ENCODE data around the gene RASIP1.

DNA sequence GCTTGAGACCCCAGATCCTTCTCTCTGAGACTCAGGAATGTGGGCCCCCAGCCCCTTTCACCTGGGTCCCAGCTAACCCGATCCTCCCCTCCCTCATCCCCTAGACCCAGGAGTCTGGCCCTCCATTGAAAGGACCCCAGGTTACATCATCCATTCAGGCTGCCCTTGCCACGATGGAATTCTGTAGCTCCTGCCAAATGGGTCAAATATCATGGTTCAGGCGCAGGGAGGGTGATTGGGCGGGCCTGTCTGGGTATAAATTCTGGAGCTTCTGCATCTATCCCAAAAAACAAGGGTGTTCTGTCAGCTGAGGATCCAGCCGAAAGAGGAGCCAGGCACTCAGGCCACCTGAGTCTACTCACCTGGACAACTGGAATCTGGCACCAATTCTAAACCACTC lies 15.4 kb upstream of the RASIP1 start:
- TF ChIP-seq, protein P1, sequence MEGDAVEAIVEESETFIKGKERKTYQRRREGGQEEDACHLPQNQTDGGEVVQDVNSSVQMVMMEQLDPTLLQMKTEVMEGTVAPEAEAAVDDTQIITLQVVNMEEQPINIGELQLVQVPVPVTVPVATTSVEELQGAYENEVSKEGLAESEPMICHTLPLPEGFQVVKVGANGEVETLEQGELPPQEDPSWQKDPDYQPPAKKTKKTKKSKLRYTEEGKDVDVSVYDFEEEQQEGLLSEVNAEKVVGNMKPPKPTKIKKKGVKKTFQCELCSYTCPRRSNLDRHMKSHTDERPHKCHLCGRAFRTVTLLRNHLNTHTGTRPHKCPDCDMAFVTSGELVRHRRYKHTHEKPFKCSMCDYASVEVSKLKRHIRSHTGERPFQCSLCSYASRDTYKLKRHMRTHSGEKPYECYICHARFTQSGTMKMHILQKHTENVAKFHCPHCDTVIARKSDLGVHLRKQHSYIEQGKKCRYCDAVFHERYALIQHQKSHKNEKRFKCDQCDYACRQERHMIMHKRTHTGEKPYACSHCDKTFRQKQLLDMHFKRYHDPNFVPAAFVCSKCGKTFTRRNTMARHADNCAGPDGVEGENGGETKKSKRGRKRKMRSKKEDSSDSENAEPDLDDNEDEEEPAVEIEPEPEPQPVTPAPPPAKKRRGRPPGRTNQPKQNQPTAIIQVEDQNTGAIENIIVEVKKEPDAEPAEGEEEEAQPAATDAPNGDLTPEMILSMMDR (IDR thresholded peaks at IDR 0.05), result no peak
- TF ChIP-seq POLR2AphosphoS5 (IDR thresholded peaks at IDR 0.05; ENCODE audit: insufficient read depth in 1 of 2, low read depth in 1 of 2) (no peak), POLR2A (IDR thresholded peaks at IDR 0.05) (no peak)
